Right lobe of liver (tissue), 4 donors: ENCODE data around the gene ZNF580.

Source experiments
- POLR2A ChIP-seq: fragments of 450-650 bp; IDR thresholded peaks from one replicate; pipeline ENCODE4 v1.6.1; 2017; ENCODE audit warnings: antibody characterized with exemption, mild to moderate bottlenecking
- TF ChIP-seq, protein P1 (sequence below), 4 donors: fragments of 200-600 bp in 3 of 4; fragments of 450-650 bp in 1 of 4; IDR thresholded peaks; one replicate each; pipeline versions ENCODE4 v1.5.1 to v1.8.0; 2016 to 2022; ENCODE audit warnings: antibody characterized with exemption in 4 of 4, mild to moderate bottlenecking in 2 of 4
- donor health status: DM: no; HTN: no; CAD: no.
- donor health status: DM: no; HTN: no; CAD: no.
- donor health status: DM: no; HTN: yes; CAD: no.

DNA sequence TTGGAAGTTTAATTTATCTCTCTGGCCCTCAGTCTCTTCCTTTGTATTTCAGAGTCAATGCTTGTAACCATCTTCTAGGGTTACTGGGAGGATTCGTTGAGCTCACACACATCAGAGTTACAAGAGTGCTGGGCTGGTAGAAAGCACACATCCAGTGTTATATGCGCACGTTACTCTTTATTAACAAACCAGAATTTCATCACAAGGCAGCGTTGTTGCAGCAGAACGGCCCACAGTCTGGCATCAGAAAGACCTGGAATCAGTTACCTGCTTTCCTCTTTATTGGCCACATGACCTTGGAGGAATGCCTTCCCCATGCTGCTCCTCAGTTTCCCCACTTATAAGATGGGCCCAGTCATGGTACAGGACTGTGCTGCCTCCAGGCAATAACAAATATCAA, 31.5 kb upstream of the ZNF580 start:
- TF ChIP-seq POLR2A = no peak
- TF ChIP-seq, protein P1, sequence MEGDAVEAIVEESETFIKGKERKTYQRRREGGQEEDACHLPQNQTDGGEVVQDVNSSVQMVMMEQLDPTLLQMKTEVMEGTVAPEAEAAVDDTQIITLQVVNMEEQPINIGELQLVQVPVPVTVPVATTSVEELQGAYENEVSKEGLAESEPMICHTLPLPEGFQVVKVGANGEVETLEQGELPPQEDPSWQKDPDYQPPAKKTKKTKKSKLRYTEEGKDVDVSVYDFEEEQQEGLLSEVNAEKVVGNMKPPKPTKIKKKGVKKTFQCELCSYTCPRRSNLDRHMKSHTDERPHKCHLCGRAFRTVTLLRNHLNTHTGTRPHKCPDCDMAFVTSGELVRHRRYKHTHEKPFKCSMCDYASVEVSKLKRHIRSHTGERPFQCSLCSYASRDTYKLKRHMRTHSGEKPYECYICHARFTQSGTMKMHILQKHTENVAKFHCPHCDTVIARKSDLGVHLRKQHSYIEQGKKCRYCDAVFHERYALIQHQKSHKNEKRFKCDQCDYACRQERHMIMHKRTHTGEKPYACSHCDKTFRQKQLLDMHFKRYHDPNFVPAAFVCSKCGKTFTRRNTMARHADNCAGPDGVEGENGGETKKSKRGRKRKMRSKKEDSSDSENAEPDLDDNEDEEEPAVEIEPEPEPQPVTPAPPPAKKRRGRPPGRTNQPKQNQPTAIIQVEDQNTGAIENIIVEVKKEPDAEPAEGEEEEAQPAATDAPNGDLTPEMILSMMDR (IDR thresholded peaks at IDR 0.05) = no peak
